A549 (cell line): Measurements from ENCODE around the gene PXT1. TPM values are rescaled to one million over a fixed set of nuclear protein-coding genes. Genes with fewer than 3 reads are reported as not detected.
"Not testable (repeated sequence)": the region's sequence is repeated elsewhere in the genome, so short reads cannot be mapped to it uniquely, and the experiment has no call there.

Source experiments
- ATAC-seq, 2 experiments: fragments of 200-7000 bp in 1 of 2; fragments of >200 bp in 1 of 2; cut with Nextera tagmentation in 1 of 2; cut with Tn5 transposase in 1 of 2; 3 replicates each; pipeline versions ENCODE4 v1.8.0 to v1.9.1; 2018 to 2020; ENCODE audit warnings: mild to moderate bottlenecking in 1 of 2, moderate library complexity in 1 of 2
- CTCF ChIA-PET: fragments of 300-600 bp; sonication (Branson Sonifier 250); formaldehyde crosslinking; extraction: SDS; loops from one replicate; lab custom pipeline; 2021; ENCODE audit warnings: antibody characterized with exemption, inconsistent platforms; lab: Yijun Ruan, JAX
- POLR2A ChIA-PET: fragments of 350-600 bp; formaldehyde crosslinking; extraction: SDS; loops from one replicate; lab custom pipeline; 2021; ENCODE audit warnings: antibody characterized with exemption, inconsistent platforms; lab: Yijun Ruan, JAX
- DNase-seq, 2 experiments: peaks; one replicate each; pipeline versions ENCODE4 v3.0.0 to v3.0.0-alpha.2; 2011 to 2016; ENCODE audit warnings: low read depth in 1 of 2, low spot score in 1 of 2
- FAIRE-seq: peaks from 2 replicates; lab custom pipeline; 2011; peaks lifted over from hg19 to GRCh38; lab: Jason Lieb, UNC
- H3K27ac ChIP-seq, 2 experiments: fragments of >200 bp; sonication (Bioruptor Twin); formaldehyde crosslinking; 3 replicates each; pipeline ENCODE4 v1.5.1; 2016 to 2017
- H3K4me1 ChIP-seq: fragments of >200 bp; sonication (Bioruptor Twin); formaldehyde crosslinking; 3 replicates; pipeline ENCODE4 v1.6.1; 2016
- H3K4me2 ChIP-seq: fragments of >200 bp; sonication (Bioruptor Twin); formaldehyde crosslinking; 3 replicates; pipeline ENCODE4 v1.6.1; 2016
- H3K4me3 ChIP-seq: fragments of >200 bp; sonication (Bioruptor Twin); formaldehyde crosslinking; 3 replicates; pipeline ENCODE4 v1.5.1; 2016
- H3K9me3 ChIP-seq: fragments of >200 bp; sonication (Bioruptor Twin); formaldehyde crosslinking; 3 replicates; pipeline ENCODE4 v1.6.1; 2016
- ATOH8 ChIP-seq: fragments of 250-450 bp; sonication (Bioruptor Pico); IDR thresholded peaks from 2 replicates; pipeline ENCODE4 v1.5.0; 2020; ENCODE audit warnings: low read depth, mild to moderate bottlenecking, moderate library complexity
- BHLHE40 ChIP-seq: IDR thresholded peaks from 2 replicates; pipeline ENCODE4 v1.6.1; 2012; ENCODE audit warnings: low read depth, low read length, inconsistent platforms
- CBX8 ChIP-seq: fragments of 200-600 bp; sonication (generic); IDR thresholded peaks from 2 replicates; pipeline ENCODE4 v1.6.1; 2016
- FOSB ChIP-seq: fragments of 250-450 bp; sonication (Bioruptor Pico); IDR thresholded peaks from 2 replicates; pipeline ENCODE4 v1.5.0; 2020; ENCODE audit warnings: mild to moderate bottlenecking, moderate library complexity
- FOXS1 ChIP-seq: fragments of 250-450 bp; sonication (Bioruptor Pico); IDR thresholded peaks from 2 replicates; pipeline ENCODE4 v1.5.0; 2020; ENCODE audit warnings: mild to moderate bottlenecking, moderate library complexity
- GATA3 ChIP-seq: IDR thresholded peaks from 2 replicates; pipeline ENCODE4 v1.6.1; 2012; ENCODE audit warnings: borderline replicate concordance
- HEYL ChIP-seq: fragments of 250-450 bp; sonication (Bioruptor Pico); IDR thresholded peaks from 2 replicates; pipeline ENCODE4 v1.8.0; 2021; ENCODE audit warnings: mild to moderate bottlenecking, moderate library complexity
- KDM1A ChIP-seq: fragments of 200-600 bp; sonication (generic); IDR thresholded peaks from 2 replicates; pipeline ENCODE4 v1.6.1; 2016; ENCODE audit warnings: low read depth, mild to moderate bottlenecking
- KDM5A ChIP-seq: fragments of 200-600 bp; sonication (generic); IDR thresholded peaks from 2 replicates; pipeline ENCODE4 v1.6.1; 2016; ENCODE audit warnings: antibody characterized with exemption, mild to moderate bottlenecking
- MAX ChIP-seq: IDR thresholded peaks from 2 replicates; pipeline ENCODE4 v1.6.1; 2012
- MYC ChIP-seq: IDR thresholded peaks from 2 replicates; pipeline ENCODE4 v1.6.1; 2012; ENCODE audit warnings: mild to moderate bottlenecking, inconsistent platforms, low read length, improper control_type of control experiment, borderline replicate concordance
- POLR2A ChIP-seq: IDR thresholded peaks from 2 replicates; pipeline ENCODE4 v1.6.1; 2012; ENCODE audit warnings: mild to moderate bottlenecking, low read length
- POLR2AphosphoS2 ChIP-seq: conservative IDR thresholded peaks from 2 replicates; pipeline ENCODE4 v1.6.1; 2012; ENCODE audit warnings: low read length, improper control_type of control experiment, inconsistent platforms
- RCOR1 ChIP-seq: fragments of 150-350 bp; IDR thresholded peaks from 2 replicates; pipeline ENCODE4 v1.6.1; 2014; ENCODE audit warnings: antibody characterized with exemption, low read length, low read depth
- RFX5 ChIP-seq: fragments of 450-650 bp; IDR thresholded peaks from 2 replicates; pipeline ENCODE4 v1.7.1; 2014; ENCODE audit warnings: antibody characterized with exemption, mild to moderate bottlenecking, moderate library complexity
- TP53 ChIP-seq: fragments of 250-450 bp; sonication (Bioruptor Pico); IDR thresholded peaks from 2 replicates; pipeline ENCODE4 v1.5.0; 2021; ENCODE audit warnings: mild to moderate bottlenecking, moderate library complexity
- ZC3H11A ChIP-seq: fragments of 450-650 bp; IDR thresholded peaks from 2 replicates; pipeline ENCODE4 v1.6.1; 2014; ENCODE audit warnings: antibody characterized with exemption, mild to moderate bottlenecking
- ZFP36 ChIP-seq: fragments of 450-650 bp; IDR thresholded peaks from 2 replicates; pipeline ENCODE4 v1.6.1; 2014; ENCODE audit warnings: borderline replicate concordance; ENCODE audit not compliant: partially characterized antibody
- WGBS: methylation state at CpG from one replicate; pipeline ENCODE4 v1.1.6; 2017; ENCODE audit errors: missing lambda C conversion rate; 5-methylcytosine and 5-hydroxymethylcytosine counted together
- polyA plus RNA-seq, 4 experiments: library from polyadenylated mRNA; depleted of rRNA in 3 of 4; stranded (reverse); fragments of >200 nt; fragmentation: RNase III in 1 of 4; extraction: RNeasy Plus Mini Kit Qiagen cat#74134 plus additional on column Dnase treatment in 1 of 4; gene quantifications; 2 replicates in 3 of 4; 3 replicates in 1 of 4; pipeline ENCODE4 v1.2.3, GENCODE V29; 2011 to 2017
- TF ChIP-seq, protein P1 (sequence below): fragments of 250-450 bp; sonication (Bioruptor Pico); IDR thresholded peaks from 2 replicates; pipeline ENCODE4 v1.5.0; 2021; ENCODE audit warnings: mild to moderate bottlenecking, moderate library complexity, borderline replicate concordance
- TF ChIP-seq, protein P2 (sequence below): fragments of 450-650 bp; IDR thresholded peaks from 2 replicates; pipeline ENCODE4 v1.6.1; 2014; ENCODE audit warnings: antibody characterized with exemption

PXT1 gene
- polyA plus RNA-seq, 2 of the 4 experiments (the other 2 are of a cell fraction), result not detected

DNA sequence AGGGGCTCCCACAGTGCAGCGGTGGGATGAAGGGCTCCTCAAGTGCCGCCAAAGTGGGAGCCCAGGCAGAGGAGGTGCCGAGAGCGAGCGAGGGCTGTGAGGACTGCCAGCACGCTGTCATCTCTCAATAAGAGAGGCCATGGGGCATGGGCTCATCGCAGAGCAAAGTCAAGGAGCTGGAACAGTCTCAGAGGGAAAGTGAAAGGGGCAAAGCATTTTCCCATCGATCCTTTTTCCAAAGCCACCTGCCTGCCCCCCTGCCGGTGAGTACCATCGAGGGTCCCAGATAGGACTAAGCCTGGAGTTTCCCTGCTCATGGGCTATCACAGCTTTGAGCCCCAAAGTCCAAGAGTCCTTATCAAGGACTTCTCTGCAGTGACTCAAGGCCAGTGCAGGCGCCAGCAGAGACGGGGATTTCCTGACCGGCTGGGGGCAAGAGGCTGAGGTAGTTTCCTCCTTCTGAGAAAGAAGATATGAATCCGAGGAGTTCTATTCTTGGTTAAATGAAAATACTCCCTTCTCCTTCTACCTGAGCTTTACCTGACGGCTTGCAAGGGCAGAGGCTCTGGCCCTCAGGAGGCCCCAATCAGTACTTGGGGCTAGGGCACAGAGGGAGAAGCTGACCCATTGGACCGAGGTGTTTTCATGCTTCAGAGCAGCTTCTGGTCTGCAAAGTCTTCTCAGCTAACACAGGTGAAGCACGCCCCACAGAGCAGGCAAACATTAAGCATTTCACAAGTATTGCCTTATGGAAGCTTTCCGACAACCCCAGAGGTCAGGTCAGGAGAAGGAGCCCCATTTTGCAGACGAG, 77.8 kb downstream of the PXT1 start:
- WGBS, result 44% methylated on average over 11 of the region's 19 CpGs
- ATAC-seq, result peak in 1 of 2 experiments; percentile 52; a peak in 3 of 6 replicates

DNA sequence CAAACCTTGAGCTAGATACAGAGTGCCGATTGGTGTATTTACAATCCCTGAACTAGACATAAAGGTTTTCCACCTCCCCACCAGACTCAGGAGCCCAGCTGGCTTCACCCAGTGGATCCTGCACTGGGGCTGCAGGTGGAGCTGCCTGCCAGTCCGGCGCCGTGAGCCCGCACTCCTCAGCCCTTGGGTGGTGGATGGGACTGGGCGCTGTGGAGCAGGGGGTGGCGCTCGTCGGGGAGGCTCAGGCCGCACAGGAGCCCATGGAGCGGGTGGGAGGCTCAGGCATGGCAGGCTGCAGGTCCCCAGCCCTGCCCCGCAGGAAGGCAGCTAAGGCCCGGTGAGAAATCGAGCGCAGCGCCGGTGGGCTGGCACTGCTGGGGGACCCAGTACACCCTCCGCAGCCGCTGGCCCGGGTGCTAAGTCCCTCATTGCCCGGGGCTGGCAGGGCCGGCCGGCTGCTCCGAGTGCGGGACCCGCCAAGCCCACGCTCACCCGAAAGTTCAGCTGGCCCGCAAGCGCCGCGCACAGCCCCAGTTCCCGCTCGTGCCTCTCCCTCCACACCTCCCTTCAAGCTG, 78.5 kb downstream of the PXT1 start:
- H3K27ac ChIP-seq, H3K4me2 ChIP-seq, DNase-seq, H3K4me1 ChIP-seq, H3K9me3 ChIP-seq, FAIRE-seq, H3K4me3 ChIP-seq, POLR2A ChIA-PET, ATAC-seq: not testable (repeated sequence)
- WGBS, result 95% methylated on average over 5 of the region's 34 CpGs
- CTCF ChIA-PET, result interaction anchor here (0.5 to 1.4 kb wide), 4 partner anchors 23 to 241 kb away, joined by 3 to 5 read pairs (median 3); no protein-coding TSS in a partner anchor

More for the DNA sequence above, 77.8 kb downstream of the PXT1 start:
- DNase-seq (peak in 1 of 2 experiments; percentile 19), FAIRE-seq (no peak)
- Histone ChIP-seq H3K27ac (peak overlapping the region in 1 of 2 experiments; percentile 52; a peak in 2 of 6 replicates), H3K9me3 (no peaks in the 10 kb centered on the region), H3K4me3 (no peak overlapping the region), H3K4me1 (0 out of 3 replicates have a peak, but pooled peaks cover 6% of the 10 kb centered on the region), H3K4me2 (peak overlapping the region; percentile 21; the same call in 1 of the 3 replicates)
- ChIA-PET CTCF (interaction anchor here (0.6 to 1.4 kb wide), 4 partner anchors 24 to 242 kb away, joined by 3 to 6 read pairs (median 4); no protein-coding TSS in a partner anchor), POLR2A (interaction anchor here (0.6 kb wide), 1 partner anchor 160 kb away, joined by 3 read pairs; no protein-coding TSS in a partner anchor)
- no peak for TF ChIP-seq CBX8

DNA sequence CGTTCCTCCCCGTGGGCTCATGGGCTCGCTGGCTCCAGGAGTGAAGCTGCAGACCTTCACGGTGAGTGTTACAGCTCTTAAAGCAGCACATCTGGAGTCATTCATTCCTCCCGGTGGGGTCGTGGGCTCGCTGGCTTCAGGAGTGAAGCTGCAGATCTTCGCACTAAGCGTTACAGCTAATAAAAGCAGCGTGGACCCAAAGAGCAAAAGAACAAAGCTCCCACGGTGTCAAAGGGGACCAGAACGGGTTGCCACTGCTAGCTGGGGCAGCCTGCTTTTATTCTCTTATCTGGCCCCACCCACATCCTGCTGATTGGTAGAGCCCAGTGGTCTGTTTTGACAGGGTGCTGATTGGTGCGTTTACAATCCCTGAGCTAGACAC, 79.3 kb downstream of the PXT1 start:
- H3K4me3 ChIP-seq, POLR2A ChIA-PET, H3K4me1 ChIP-seq, ATAC-seq, FAIRE-seq, H3K9me3 ChIP-seq, DNase-seq, H3K4me2 ChIP-seq, H3K27ac ChIP-seq: not testable (repeated sequence)
- WGBS, result 83% methylated on average over 11 of the region's 13 CpGs
- CTCF ChIA-PET, result interaction anchor here (0.5 kb wide), 1 partner anchor 212 kb away, joined by 3 read pairs; no protein-coding TSS in a partner anchor

- Histone ChIP-seq H3K9me3 (no peaks in the 10 kb centered on the region), H3K4me1 (0 out of 3 replicates have a peak, but pooled peaks cover 6% of the 10 kb centered on the region), H3K4me3 (no peak overlapping the region), H3K27ac (no peak overlapping the region), H3K4me2 (no peak overlapping the region)
- WGBS, result 95% methylated on average over 24 of the region's 25 CpGs
- ChIA-PET CTCF (interaction anchor here (3.1 to 5.1 kb wide), 2 partner anchors 8 to 22 kb away, joined by 23 to 32 read pairs; no protein-coding TSS in a partner anchor), POLR2A (no interaction called here)
- FAIRE-seq, result no peak
- DNase-seq, result no peak
- ATAC-seq, result no peak
- TF ChIP-seq, protein P1, sequence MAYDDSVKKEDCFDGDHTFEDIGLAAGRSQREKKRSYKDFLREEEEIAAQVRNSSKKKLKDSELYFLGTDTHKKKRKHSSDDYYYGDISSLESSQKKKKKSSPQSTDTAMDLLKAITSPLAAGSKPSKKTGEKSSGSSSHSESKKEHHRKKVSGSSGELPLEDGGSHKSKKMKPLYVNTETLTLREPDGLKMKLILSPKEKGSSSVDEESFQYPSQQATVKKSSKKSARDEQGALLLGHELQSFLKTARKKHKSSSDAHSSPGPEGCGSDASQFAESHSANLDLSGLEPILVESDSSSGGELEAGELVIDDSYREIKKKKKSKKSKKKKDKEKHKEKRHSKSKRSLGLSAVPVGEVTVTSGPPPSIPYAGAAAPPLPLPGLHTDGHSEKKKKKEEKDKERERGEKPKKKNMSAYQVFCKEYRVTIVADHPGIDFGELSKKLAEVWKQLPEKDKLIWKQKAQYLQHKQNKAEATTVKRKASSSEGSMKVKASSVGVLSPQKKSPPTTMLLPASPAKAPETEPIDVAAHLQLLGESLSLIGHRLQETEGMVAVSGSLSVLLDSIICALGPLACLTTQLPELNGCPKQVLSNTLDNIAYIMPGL (CRISPR knock-in tag), result no peak
- TF ChIP-seq ZFP36, result no peak
- TF ChIP-seq, protein P2, sequence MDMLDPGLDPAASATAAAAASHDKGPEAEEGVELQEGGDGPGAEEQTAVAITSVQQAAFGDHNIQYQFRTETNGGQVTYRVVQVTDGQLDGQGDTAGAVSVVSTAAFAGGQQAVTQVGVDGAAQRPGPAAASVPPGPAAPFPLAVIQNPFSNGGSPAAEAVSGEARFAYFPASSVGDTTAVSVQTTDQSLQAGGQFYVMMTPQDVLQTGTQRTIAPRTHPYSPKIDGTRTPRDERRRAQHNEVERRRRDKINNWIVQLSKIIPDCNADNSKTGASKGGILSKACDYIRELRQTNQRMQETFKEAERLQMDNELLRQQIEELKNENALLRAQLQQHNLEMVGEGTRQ, result no peak
- TF ChIP-seq POLR2AphosphoS2, result no peak
- no peak for TF ChIP-seq ATOH8 (CRISPR knock-in tag)
- no peak for TF ChIP-seq KDM5A
- no peak for TF ChIP-seq MAX
- no peak for TF ChIP-seq GATA3
- TF ChIP-seq ZC3H11A, result no peak
- no peak for TF ChIP-seq RCOR1
- no peak for TF ChIP-seq HEYL (CRISPR knock-in tag)
- no peak for TF ChIP-seq RFX5
- no peak for TF ChIP-seq FOSB (CRISPR knock-in tag)
- TF ChIP-seq BHLHE40, result no peak
- no peak for TF ChIP-seq POLR2A
- TF ChIP-seq TP53 (CRISPR knock-in tag), result no peak
- no peak for TF ChIP-seq MYC
- no peak for TF ChIP-seq KDM1A
- no peak for TF ChIP-seq FOXS1 (CRISPR knock-in tag)
These were observed 79.9 kb downstream of the PXT1 start for GRCh38 chr6:36362551-36363370.
